Posterior vena cava (tissue), 2 donors: ENCODE data around the gene PNMA8B. TPM values are rescaled to one million over a fixed set of nuclear protein-coding genes. Genes with fewer than 3 reads are reported as not detected.
"Not testable (repeated sequence)": the region's sequence is repeated elsewhere in the genome, so short reads cannot be mapped to it uniquely, and the experiment has no call there.

Experiments used
- DNase-seq: peaks from one replicate; pipeline ENCODE4 v3.0.0-alpha.2; 2020; ENCODE audit warnings: low spot score
- intact Hi-C, 2 donors: fragments of 100-400 bp; cut with DNase I; formaldehyde crosslinking; loops; one replicate each; pipeline versions ENCODE4 v1.14.1 to v1.14.2; 2022 to 2023
- total RNA-seq, 2 donors: library from RNA; stranded (reverse); fragmentation: NEBNext Ultra II Directional; extraction: Animal tissue kit (Norgen Biotek cat#: 25700); gene quantifications; one replicate each; pipeline ENCODE4 v1.2.1, GENCODE V29; 2021
- donor health status: DM: yes; HTN: yes; CAD: no.
- donor health status: DM: yes; HTN: yes; CAD: no.

PNMA8B gene
- total RNA-seq, 2 donors from 2014 or later = 1.8 to 3.8 TPM

DNA sequence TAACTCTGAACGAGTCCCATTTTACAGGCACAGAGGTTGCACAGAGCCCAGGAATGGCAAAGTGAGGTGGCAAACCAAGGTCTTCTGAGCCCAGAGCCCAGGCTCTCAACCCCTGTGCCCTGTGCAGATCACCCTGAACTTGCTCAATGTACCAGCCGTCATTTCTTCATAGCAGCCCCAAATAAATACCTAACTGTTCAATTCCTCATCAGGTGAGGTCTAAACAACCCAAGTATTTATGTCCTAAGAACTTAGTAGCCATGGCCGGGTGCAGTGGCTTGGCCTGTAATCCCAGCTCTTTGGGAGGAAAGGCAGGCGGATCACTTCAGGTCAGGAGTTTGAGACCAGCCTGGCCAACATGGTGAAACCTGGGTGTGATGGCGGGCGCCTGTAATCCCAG lies 21.8 kb upstream of the PNMA8B start:
- intact Hi-C loops = loop anchor here in 1 of 2 donors (10.0 kb wide), 1 partner anchor 243 kb away; no protein-coding TSS in a partner anchor

GRCh38 chr19:46515879-46516350 lies 20.2 kb upstream of the PNMA8B start:
- DNase-seq = no peak
- intact Hi-C loops = loop anchor here in 1 of 2 donors (10.0 kb wide), 1 partner anchor 241 kb away; no protein-coding TSS in a partner anchor

More for the DNA sequence above, 21.8 kb upstream of the PNMA8B start:
- no peak for DNase-seq

GRCh38 chr19:46515290-46515609 lies 19.6 kb upstream of the PNMA8B start:
- intact Hi-C loops = loop anchor here in 1 of 2 donors (10.0 kb wide), 1 partner anchor 240 kb away; no protein-coding TSS in a partner anchor
- DNase-seq = no peak

DNA sequence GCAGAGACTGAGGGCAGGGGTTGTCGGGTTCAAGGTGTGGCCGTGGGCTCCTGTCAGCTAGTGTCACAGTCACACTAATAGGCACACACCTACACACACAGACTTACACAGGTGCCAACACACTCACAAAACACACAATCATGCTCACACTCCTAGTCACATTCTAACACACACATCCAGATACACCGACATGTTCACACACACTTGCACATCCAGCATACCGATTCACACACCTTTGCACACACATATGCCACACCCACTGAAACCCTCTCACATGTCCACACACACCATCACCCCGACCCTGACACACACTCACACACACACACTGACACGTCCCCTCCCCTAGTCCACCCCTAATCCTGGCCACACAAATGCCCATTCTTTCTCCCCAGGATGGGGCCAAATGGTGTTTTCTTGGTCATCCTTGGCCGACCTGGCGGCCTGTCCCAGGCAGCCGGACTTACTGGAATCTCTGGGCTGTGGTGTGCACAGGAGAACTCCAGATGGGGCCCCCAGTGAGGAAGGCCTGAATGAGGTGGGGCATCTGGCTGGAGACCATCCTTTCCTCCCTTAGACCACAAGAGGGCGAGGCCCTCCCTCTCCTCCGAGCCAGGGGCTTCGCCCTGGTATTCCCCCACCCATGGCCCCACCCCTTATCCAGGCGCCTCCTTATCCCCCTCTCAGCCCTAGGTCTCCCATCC lies 19.1 kb upstream of the PNMA8B start:
- intact Hi-C loops = loop anchor here in 1 of 2 donors (10.0 kb wide), 1 partner anchor 240 kb away; no protein-coding TSS in a partner anchor

GRCh38 chr19:46513461-46514236 lies 18.0 kb upstream of the PNMA8B start:
- intact Hi-C loops = loop anchor here in 1 of 2 donors (10.0 kb wide), 1 partner anchor 239 kb away; no protein-coding TSS in a partner anchor
- DNase-seq = peak; percentile 96

More for the DNA sequence above, 19.1 kb upstream of the PNMA8B start:
- DNase-seq = no peak

DNA sequence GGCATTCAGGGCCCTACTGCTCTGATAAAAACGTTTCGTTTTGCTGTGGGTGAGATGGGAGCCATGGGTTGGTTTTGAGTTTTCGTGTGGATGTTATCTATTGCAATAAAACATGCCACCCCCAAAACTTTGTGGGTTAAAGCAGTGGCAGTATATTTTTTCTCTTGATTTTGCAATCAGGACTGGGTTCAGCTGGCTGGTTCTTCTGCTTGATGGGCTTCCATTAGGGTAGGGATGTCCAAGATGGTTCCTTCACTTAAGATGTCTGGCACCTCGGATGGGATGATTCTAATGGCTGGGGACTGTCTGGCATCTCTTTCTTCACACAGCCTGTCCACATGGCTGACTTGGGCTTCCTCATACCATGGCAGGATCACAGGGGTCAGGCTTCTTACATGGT lies 15.6 kb upstream of the PNMA8B start:
- no peak for DNase-seq
- intact Hi-C loops = loop anchor here in 1 of 2 donors (10.0 kb wide), 1 partner anchor 236 kb away; no protein-coding TSS in a partner anchor

- intact Hi-C loops = no loop called here
- no peak for DNase-seq
Measured at GRCh38 chr19:46508206-46508605, 12.5 kb upstream of the PNMA8B start.

DNA sequence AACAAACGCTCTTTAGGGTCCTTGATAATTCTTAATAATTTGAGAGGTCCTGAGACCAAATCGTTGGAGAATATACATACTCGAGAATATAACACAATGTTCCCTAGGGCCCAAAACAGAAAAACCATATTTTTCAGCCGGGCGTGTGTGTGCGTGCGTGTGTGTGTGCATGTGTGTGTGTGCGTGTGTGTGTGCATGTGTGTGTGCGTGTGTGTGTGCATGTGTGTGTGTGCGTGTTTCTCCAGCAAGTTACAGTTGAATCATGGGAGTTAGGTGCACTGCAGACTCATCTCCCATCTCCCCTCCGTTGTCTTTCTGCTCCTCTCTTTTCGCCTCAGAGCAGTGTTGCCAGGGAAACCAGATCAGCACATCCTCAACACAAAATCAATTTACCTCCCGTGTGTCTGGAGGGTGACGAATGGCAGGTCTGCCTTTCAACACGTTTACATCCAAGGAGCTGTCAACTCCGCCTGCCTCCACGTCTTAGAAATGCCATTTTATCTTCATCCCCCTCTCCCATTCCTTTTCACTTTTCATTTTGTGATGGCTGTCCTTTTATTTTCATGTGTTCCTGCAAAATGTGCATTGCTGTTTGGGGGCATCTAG lies 8.3 kb upstream of the PNMA8B start:
- intact Hi-C loops = no loop called here
- DNase-seq = no peak

DNA sequence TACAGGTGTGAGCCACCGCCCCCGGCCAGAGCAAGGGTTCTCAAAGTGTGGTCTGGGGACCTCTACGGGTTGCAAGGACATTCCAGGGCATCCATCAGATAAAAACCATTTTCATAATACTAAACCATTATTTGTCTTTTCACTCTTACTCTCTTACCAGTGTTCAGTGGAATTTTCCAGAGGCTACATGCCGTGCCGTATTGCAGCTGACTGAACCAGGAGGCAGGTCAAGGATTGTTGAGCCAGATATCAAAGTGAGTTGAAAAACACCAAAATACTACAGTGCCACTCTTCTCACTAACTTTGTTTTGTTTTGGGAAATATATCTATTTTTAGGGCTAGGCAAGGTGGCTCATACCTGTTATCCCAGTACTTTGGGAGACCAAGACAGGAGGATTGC lies 7.2 kb upstream of the PNMA8B start:
- no peak for DNase-seq
- intact Hi-C loops = no loop called here

GRCh38 chr19:46499692-46500091 lies 4.0 kb upstream of the PNMA8B start:
- no peak for DNase-seq
- intact Hi-C loops = no loop called here

GRCh38 chr19:46497773-46498172 lies 2.1 kb upstream of the PNMA8B start:
- DNase-seq = no peak
- intact Hi-C loops = no loop called here

- intact Hi-C loops, DNase-seq: not testable (repeated sequence)
Measured at GRCh38 chr19:46496886-46497285, 1.2 kb upstream of the PNMA8B start.

DNA sequence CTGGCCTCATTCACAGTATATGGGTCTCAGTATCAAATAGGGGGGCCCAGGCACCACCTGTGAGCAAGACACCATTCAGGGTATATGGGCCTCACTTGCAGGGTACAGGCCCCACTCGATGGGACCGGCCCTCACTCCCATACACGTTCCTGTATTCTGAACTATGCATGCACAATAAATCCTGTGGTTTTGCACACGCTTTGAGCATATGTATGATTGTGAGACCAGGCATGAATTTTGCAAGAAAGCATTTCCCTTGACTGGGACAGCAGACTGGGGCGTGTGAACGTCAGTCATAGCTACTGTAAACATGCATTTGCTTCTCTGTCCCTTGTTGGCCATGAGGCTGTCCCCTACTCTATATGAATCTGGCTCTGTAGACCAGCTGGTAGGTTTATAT lies 637 bp upstream of the PNMA8B start:
- DNase-seq = no peak
- intact Hi-C loops = no loop called here

DNA sequence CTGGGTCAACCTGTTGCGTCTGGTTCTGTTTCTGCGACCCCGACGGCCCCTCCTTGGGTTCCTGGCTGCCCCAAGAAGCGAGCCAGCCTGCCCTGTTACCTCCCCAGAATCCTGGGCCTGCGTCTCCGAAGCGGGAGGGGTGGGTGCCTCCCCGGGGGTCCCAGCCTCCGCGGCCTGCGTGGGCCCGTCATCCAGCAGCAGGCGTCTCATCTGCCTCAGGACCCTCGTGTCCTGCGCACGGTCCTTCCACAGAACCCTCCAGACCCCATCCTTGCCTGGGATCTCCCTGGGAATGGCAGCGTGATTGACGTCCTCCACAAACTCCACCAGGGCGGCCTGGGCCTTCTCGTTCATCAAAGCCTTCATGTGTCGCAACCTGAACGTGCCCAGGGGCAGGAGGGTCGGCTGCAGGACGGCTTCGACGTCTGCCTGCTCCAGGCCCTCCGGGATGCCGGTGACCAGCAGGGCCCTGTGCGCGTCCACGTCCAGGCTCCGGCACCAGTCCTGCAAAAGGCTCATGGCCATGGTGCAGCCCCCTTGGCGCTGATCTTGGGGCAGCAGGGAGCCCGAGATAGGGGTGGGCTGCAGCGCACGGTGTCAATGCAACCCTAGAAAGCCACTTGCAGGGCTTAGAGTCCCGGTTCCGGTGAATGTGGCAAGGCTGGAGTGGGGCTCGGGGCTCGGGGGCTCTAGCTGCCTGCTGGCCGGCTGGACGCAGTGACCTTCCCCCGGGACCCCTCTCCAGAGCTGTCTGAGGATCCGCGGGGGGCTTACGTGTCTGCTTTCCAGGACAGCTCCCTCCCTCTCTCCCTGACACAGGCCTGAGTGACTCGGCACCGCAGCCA lies 504 bp downstream of the PNMA8B start:
- intact Hi-C loops = loop anchor here in 1 of 2 donors (5.0 kb wide), 1 partner anchor 103 kb away; no protein-coding TSS in a partner anchor
- DNase-seq = no peak

DNA sequence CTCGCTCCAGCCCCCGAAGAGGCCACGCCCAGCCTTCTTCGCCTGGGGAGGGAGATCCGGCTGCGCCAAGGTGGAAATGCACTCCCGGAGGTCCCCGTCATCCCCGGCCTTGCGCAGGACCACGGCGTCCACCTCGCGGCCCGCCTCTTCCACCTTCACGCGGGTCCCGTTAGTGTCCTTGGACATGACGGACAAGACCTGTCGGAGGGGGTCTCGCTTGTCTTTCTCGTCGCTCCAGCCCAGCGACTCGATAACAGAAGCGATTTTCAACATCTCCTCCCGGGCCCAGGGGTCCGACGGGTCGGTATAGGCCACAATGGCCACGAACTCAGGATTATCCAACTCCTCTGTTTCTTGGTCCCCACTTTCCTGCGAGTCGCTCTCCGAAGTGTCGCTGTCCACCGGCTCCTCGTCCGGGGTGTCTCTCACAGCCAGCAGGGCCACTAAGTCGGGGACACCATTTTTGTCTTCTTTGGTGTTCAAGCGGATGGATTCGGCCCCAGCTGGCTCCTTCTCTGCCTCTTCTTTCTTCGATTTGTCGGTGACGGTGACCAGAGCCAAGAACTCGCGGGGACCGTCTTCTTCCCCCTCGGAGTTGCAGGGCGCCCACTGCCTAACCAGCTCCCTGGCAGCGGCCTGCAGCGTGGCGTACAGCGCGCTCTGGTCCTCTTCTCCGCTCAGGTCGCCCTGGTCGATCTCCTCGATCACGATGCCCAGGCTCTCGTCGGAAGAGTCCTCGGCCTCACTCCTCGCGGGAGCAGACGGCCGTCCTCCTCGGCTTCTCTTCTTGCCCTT lies 1.3 kb downstream of the PNMA8B start:
- intact Hi-C loops = loop anchor here in 1 of 2 donors (5.0 kb wide), 1 partner anchor 102 kb away; no protein-coding TSS in a partner anchor
- DNase-seq = no peak

DNA sequence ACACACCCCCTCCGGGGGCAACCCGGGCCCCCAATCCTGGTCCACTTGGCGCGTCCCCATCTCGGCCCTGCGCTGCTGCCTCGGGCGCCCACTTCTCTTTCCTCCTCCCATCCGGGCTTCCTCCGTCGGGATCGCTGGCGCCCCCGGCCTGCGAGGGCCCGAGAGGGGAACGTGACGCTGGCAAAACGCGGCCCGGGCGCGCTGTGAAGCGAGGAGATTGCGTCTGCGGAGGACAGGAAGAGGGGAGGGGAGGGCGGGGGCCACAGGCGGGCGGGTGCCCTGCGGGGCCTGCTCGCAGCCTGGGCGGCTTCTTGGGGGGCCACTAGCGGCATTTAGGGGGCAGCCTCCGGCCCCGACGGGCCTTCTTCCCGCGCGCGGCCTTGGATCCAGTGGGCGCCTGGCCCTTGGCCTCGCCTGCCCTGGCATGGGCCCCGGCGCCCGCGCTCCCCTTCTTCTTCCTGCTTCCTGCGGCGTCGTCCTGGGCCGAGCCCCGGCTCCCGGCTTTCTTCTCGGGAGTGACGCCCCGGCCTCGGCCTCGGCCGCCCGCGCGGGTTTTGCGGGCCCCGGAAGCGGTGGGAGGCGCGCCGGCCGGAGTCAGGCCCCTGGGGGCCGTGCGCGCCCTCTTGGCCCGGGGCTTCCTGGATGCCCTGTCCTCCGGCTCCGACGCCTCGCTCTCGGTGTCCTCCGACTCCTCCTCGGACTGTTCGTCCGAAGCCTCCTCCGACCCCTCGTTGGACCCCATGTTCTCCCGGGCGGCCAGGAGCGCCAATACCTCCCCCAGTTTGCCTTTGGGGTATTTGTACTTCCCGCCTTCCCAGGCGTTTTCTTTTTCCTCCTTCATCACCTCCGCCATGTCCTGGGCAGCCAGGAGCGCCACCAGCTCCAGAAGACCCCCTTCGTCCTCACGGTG lies 2.2 kb downstream of the PNMA8B start:
- intact Hi-C loops = loop anchor here in 1 of 2 donors (5.0 kb wide), 1 partner anchor 101 kb away; no protein-coding TSS in a partner anchor
- DNase-seq = peak; percentile 85

- DNase-seq = no peak
- intact Hi-C loops = loop anchor here in 1 of 2 donors (5.0 kb wide), 1 partner anchor 101 kb away; no protein-coding TSS in a partner anchor
Measured at GRCh38 chr19:46492841-46493235, 2.8 kb downstream of the PNMA8B start.
